ENCODE measurements around the gene POGK. TPM values are rescaled to one million over a fixed set of nuclear protein-coding genes. Genes with fewer than 3 reads are reported as not detected.

POGK gene
- total and polyA plus RNA-seq, 10 of the 15 experiments (the other 5 are each of a cell fraction or from before 2014, with no cell fraction given): 5.3 to 34.6 (median 18.7) TPM

GRCh38 chr1:166838766-166839599 lies at the start of gene POGK (continued):
- TF ChIP-seq SRF (IDR thresholded peaks at IDR 0.05; ENCODE audit: low read depth in 2 of 2, low read length in 2 of 2) (0 out of 4 replicates have a peak, but pooled peaks have one; percentile 16), ZNF592 (IDR thresholded peaks at IDR 0.05) (0 out of 2 replicates have a peak, but pooled peaks have one; percentile 63), ZBTB11 (CRISPR knock-in tag; IDR thresholded peaks at IDR 0.05) (no peak), STAT3 (IDR thresholded peaks at IDR 0.05; ENCODE audit: low read depth, low read length) (no peak), PRDM15 (CRISPR knock-in tag; IDR thresholded peaks at IDR 0.05) (no peak), KLF5 (IDR thresholded peaks at IDR 0.05; ENCODE audit: partially characterized antibody) (peak; percentile 54), TCF3 (IDR thresholded peaks at IDR 0.05; ENCODE audit: borderline replicate concordance, insufficient read depth, low read depth, low read length) (peak; percentile 66; the same call in 1 of the 2 replicates), CTCF (IDR thresholded peaks at IDR 0.05 in 2 of 3, conservative IDR thresholded peaks at IDR 0.05 in 1 of 3; ENCODE audit: control insufficient read depth in 2 of 3, extremely low read depth in 1 of 3, insufficient read depth in 1 of 3, low read depth in 3 of 3, low read length in 3 of 3) (no peak), CEBPZ (IDR thresholded peaks at IDR 0.05; ENCODE audit: low read depth, low read length) (no peak)
